WTC11 (cell line): Measurements from ENCODE around the gene LPP. TPM values are rescaled to one million over a fixed set of nuclear protein-coding genes. Genes with fewer than 3 reads are reported as not detected.

Experiments used
- ATAC-seq: fragments of 200-7000 bp; cut with Tn5 transposase; 2 replicates; pipeline ENCODE4 v1.10.0; 2021; ENCODE audit warnings: mild to moderate bottlenecking, moderate library complexity
- CTCF ChIA-PET: fragments of 300-600 bp; sonication (Branson Sonifier 250); formaldehyde crosslinking; loops from one replicate; lab custom pipeline; 2021; ENCODE audit warnings: antibody characterized with exemption; lab: Charles Lee
- POLR2A ChIA-PET: fragments of 350-600 bp; sonication (Branson Sonifier 250); formaldehyde crosslinking; loops from one replicate; lab custom pipeline; 2021; ENCODE audit warnings: antibody characterized with exemption; lab: Charles Lee
- DNase-seq: peaks from one replicate; pipeline ENCODE4 v3.0.0; 2021; ENCODE audit warnings: low spot score
- H3K27ac Mint-ChIP-seq: 2 replicates; pipeline ENCODE4 v1.8.0; 2021; ENCODE audit warnings: mixed read lengths
- H3K27me3 Mint-ChIP-seq: 2 replicates; pipeline ENCODE4 v1.8.0; 2021; ENCODE audit warnings: low read depth, mild to moderate bottlenecking, moderate library complexity, mixed read lengths
- H3K36me3 Mint-ChIP-seq: 2 replicates; pipeline ENCODE4 v1.8.0; 2021; ENCODE audit warnings: mixed read lengths
- H3K4me1 Mint-ChIP-seq: 2 replicates; pipeline ENCODE4 v1.8.0; 2022; ENCODE audit warnings: mixed read lengths
- H3K4me3 Mint-ChIP-seq: 2 replicates; pipeline ENCODE4 v1.8.0; 2021; ENCODE audit warnings: mild to moderate bottlenecking, moderate library complexity, mixed read lengths
- H3K9me3 Mint-ChIP-seq: 2 replicates; pipeline ENCODE4 v1.8.0; 2021; ENCODE audit warnings: mixed read lengths
- ATF1 ChIP-seq: sonication (generic); formaldehyde crosslinking; IDR thresholded peaks from 2 replicates; pipeline ENCODE4 v1.8.1; 2023; ENCODE audit warnings: mild to moderate bottlenecking, moderate library complexity, missing genetic modification reagents
- EMX1 ChIP-seq: fragments of 250-450 bp; sonication (Bioruptor Pico); IDR thresholded peaks from 2 replicates; pipeline ENCODE4 v1.8.0; 2021; ENCODE audit warnings: mild to moderate bottlenecking
- ERG ChIP-seq: fragments of 250-450 bp; sonication (Bioruptor Pico); IDR thresholded peaks from 2 replicates; pipeline ENCODE4 v1.8.0; 2021; ENCODE audit warnings: mild to moderate bottlenecking
- ETV6 ChIP-seq: sonication (generic); formaldehyde crosslinking; IDR thresholded peaks from 2 replicates; pipeline ENCODE4 v1.8.1; 2022; ENCODE audit warnings: mild to moderate bottlenecking, missing genetic modification reagents
- FOXP1 ChIP-seq: sonication (generic); formaldehyde crosslinking; IDR thresholded peaks from 2 replicates; pipeline ENCODE4 v1.8.0; 2022; ENCODE audit warnings: missing genetic modification reagents, mild to moderate bottlenecking, moderate library complexity, borderline replicate concordance
- HMGA2 ChIP-seq: fragments of 250-450 bp; sonication (Bioruptor Pico); IDR thresholded peaks from 2 replicates; pipeline ENCODE4 v1.4.0; 2021; ENCODE audit warnings: mild to moderate bottlenecking, moderate library complexity
- NFATC4 ChIP-seq: fragments of 250-450 bp; sonication (Bioruptor Pico); IDR thresholded peaks from 2 replicates; pipeline ENCODE4 v1.9.0; 2021; ENCODE audit warnings: mild to moderate bottlenecking
- NR1H2 ChIP-seq: sonication (generic); formaldehyde crosslinking; IDR thresholded peaks from 2 replicates; pipeline ENCODE4 v1.9.0; 2021; ENCODE audit warnings: mild to moderate bottlenecking, moderate library complexity, missing genetic modification reagents
- RELA ChIP-seq: sonication (generic); formaldehyde crosslinking; IDR thresholded peaks from 2 replicates; pipeline ENCODE4 v1.8.1; 2022; ENCODE audit warnings: missing genetic modification reagents, mild to moderate bottlenecking, borderline replicate concordance
- SMAD3 ChIP-seq: sonication (generic); formaldehyde crosslinking; IDR thresholded peaks from 2 replicates; pipeline ENCODE4 v1.8.0; 2022; ENCODE audit warnings: missing genetic modification reagents, mild to moderate bottlenecking, borderline replicate concordance
- SOX15 ChIP-seq: fragments of 250-450 bp; sonication (Bioruptor Pico); IDR thresholded peaks from 2 replicates; pipeline ENCODE4 v1.9.0; 2021; ENCODE audit warnings: mild to moderate bottlenecking
- SP1 ChIP-seq: sonication (generic); formaldehyde crosslinking; conservative IDR thresholded peaks from 2 replicates; pipeline ENCODE4 v1.8.1; 2022; ENCODE audit warnings: missing genetic modification reagents
- TEAD4 ChIP-seq: sonication (generic); formaldehyde crosslinking; IDR thresholded peaks from 2 replicates; pipeline ENCODE4 v1.8.0; 2022; ENCODE audit warnings: mild to moderate bottlenecking, missing genetic modification reagents
- ZNF219 ChIP-seq: sonication (generic); formaldehyde crosslinking; IDR thresholded peaks from 2 replicates; pipeline ENCODE4 v1.8.0; 2023; ENCODE audit warnings: missing genetic modification reagents, mild to moderate bottlenecking, borderline replicate concordance
- ZNF281 ChIP-seq: sonication (generic); formaldehyde crosslinking; IDR thresholded peaks from 2 replicates; pipeline ENCODE4 v1.8.0; 2023; ENCODE audit warnings: mild to moderate bottlenecking, missing genetic modification reagents
- ZNF396 ChIP-seq: fragments of 250-450 bp; sonication (Bioruptor Pico); IDR thresholded peaks from 2 replicates; pipeline ENCODE4 v1.8.0; 2021; ENCODE audit warnings: mild to moderate bottlenecking, moderate library complexity, borderline replicate concordance
- ZNF512 ChIP-seq: sonication (generic); formaldehyde crosslinking; IDR thresholded peaks from 2 replicates; pipeline ENCODE4 v1.8.1; 2022; ENCODE audit warnings: missing genetic modification reagents, borderline replicate concordance
- total RNA-seq: library from RNA; stranded (reverse); gene quantifications from 3 replicates; pipeline ENCODE4 v1.2.3, GENCODE V29; 2021
- TF ChIP-seq, protein P1 (sequence below): sonication (generic); formaldehyde crosslinking; IDR thresholded peaks from 2 replicates; pipeline ENCODE4 v1.8.1; 2022; ENCODE audit warnings: mild to moderate bottlenecking, missing genetic modification reagents, moderate library complexity, borderline replicate concordance
- TF ChIP-seq, protein P2 (sequence below): sonication (generic); formaldehyde crosslinking; IDR thresholded peaks from 2 replicates; pipeline ENCODE4 v1.8.1; 2023; ENCODE audit warnings: mild to moderate bottlenecking, missing genetic modification reagents, moderate library complexity
- TF ChIP-seq, protein P3 (sequence below): sonication (generic); formaldehyde crosslinking; IDR thresholded peaks from 2 replicates; pipeline ENCODE4 v1.8.1; 2023; ENCODE audit warnings: mild to moderate bottlenecking, missing genetic modification reagents

The LPP gene
- total RNA-seq, 1 experiment from 2014 or later: 49.6 TPM

GRCh38 chr3:188380252-188380651 lies 226.3 kb downstream of the LPP start:
- no peaks in the 10 kb centered on the region; the same call in 1 of the 2 replicates for H3K27me3 Mint-ChIP-seq
- no peak overlapping the region for H3K27ac Mint-ChIP-seq
- H3K4me3 Mint-ChIP-seq: no peak overlapping the region
- POLR2A ChIA-PET: no interaction called here
- TF ChIP-seq HMGA2 (no peak), SMAD3 (CRISPR knock-in tag) (no peak), ATF1 (CRISPR knock-in tag) (no peak), SP1 (CRISPR knock-in tag) (no peak), ZNF396 (CRISPR knock-in tag) (no peak), ZNF219 (CRISPR knock-in tag) (no peak), FOXP1 (CRISPR knock-in tag) (no peak), EMX1 (CRISPR knock-in tag) (no peak), RELA (CRISPR knock-in tag) (no peak), TEAD4 (CRISPR knock-in tag) (no peak), NR1H2 (CRISPR knock-in tag) (no peak), ETV6 (no peak), ERG (CRISPR knock-in tag) (no peak), SOX15 (no peak), ZNF512 (CRISPR knock-in tag) (no peak), NFATC4 (CRISPR knock-in tag) (no peak), ZNF281 (CRISPR knock-in tag) (no peak)
- TF ChIP-seq, protein P1, sequence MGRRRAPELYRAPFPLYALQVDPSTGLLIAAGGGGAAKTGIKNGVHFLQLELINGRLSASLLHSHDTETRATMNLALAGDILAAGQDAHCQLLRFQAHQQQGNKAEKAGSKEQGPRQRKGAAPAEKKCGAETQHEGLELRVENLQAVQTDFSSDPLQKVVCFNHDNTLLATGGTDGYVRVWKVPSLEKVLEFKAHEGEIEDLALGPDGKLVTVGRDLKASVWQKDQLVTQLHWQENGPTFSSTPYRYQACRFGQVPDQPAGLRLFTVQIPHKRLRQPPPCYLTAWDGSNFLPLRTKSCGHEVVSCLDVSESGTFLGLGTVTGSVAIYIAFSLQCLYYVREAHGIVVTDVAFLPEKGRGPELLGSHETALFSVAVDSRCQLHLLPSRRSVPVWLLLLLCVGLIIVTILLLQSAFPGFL: no peak
- TF ChIP-seq, protein P2, sequence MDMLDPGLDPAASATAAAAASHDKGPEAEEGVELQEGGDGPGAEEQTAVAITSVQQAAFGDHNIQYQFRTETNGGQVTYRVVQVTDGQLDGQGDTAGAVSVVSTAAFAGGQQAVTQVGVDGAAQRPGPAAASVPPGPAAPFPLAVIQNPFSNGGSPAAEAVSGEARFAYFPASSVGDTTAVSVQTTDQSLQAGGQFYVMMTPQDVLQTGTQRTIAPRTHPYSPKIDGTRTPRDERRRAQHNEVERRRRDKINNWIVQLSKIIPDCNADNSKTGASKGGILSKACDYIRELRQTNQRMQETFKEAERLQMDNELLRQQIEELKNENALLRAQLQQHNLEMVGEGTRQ (CRISPR knock-in tag): no peak
- TF ChIP-seq, protein P3, sequence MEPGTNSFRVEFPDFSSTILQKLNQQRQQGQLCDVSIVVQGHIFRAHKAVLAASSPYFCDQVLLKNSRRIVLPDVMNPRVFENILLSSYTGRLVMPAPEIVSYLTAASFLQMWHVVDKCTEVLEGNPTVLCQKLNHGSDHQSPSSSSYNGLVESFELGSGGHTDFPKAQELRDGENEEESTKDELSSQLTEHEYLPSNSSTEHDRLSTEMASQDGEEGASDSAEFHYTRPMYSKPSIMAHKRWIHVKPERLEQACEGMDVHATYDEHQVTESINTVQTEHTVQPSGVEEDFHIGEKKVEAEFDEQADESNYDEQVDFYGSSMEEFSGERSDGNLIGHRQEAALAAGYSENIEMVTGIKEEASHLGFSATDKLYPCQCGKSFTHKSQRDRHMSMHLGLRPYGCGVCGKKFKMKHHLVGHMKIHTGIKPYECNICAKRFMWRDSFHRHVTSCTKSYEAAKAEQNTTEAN (CRISPR knock-in tag): no peak
- H3K9me3 Mint-ChIP-seq: peaks cover 41% of the 10 kb centered on the region
- DNase-seq: no peak
- CTCF ChIA-PET: no interaction called here
- H3K4me1 Mint-ChIP-seq: peaks cover 3% of the 10 kb centered on the region; the same call in 1 of the 2 replicates
- ATAC-seq: no peak
- H3K36me3 Mint-ChIP-seq: peaks cover 34% of the 10 kb centered on the region
